ENCODE data around the gene MKNK1.

The MKNK1 gene

GRCh38 chr1:46596846-46597245 is 7.2 kb downstream of the MKNK1 start:
- no peak for DNase-seq

GRCh38 chr1:46596036-46596435 is 8.0 kb downstream of the MKNK1 start:
- DNase-seq: no peak

- no peak for DNase-seq
These were observed 8.9 kb downstream of the MKNK1 start for GRCh38 chr1:46595127-46595526.

- no peak for DNase-seq
These were observed 10.0 kb downstream of the MKNK1 start for GRCh38 chr1:46594063-46594462.

GRCh38 chr1:46592823-46593222 is 11.2 kb downstream of the MKNK1 start:
- no peak for DNase-seq

- no peak for DNase-seq
These were observed 14.5 kb downstream of the MKNK1 start for GRCh38 chr1:46589529-46589928.

GRCh38 chr1:46587069-46587468 is 17.0 kb downstream of the MKNK1 start:
- no peak for DNase-seq

GRCh38 chr1:46585312-46585938 is 18.6 kb downstream of the MKNK1 start:
- no peak for DNase-seq

- no peak for DNase-seq
These were observed 20.6 kb downstream of the MKNK1 start for GRCh38 chr1:46583494-46583893.

GRCh38 chr1:46582972-46583371 is 21.1 kb downstream of the MKNK1 start:
- no peak for DNase-seq

- no peak for DNase-seq
These were observed 22.2 kb downstream of the MKNK1 start for GRCh38 chr1:46581681-46582455.

- no peak for DNase-seq
These were observed 23.7 kb downstream of the MKNK1 start for GRCh38 chr1:46580140-46580903.

- no peak for DNase-seq
These were observed 26.4 kb downstream of the MKNK1 start for GRCh38 chr1:46577671-46578070.

- DNase-seq: no peak
These were observed 27.5 kb downstream of the MKNK1 start for GRCh38 chr1:46576596-46576995.

GRCh38 chr1:46575778-46576177 is 28.3 kb downstream of the MKNK1 start:
- DNase-seq: no peak

GRCh38 chr1:46575300-46575699 is 28.8 kb downstream of the MKNK1 start:
- DNase-seq: no peak

- DNase-seq: no peak
These were observed 32.3 kb downstream of the MKNK1 start for GRCh38 chr1:46571691-46572225.

- no peak for DNase-seq
These were observed 34.0 kb downstream of the MKNK1 start for GRCh38 chr1:46569884-46570725.

GRCh38 chr1:46569116-46569515 is 35.0 kb downstream of the MKNK1 start:
- no peak for DNase-seq

GRCh38 chr1:46568461-46568891 is 35.6 kb downstream of the MKNK1 start:
- no peak for DNase-seq

- DNase-seq: no peak
These were observed 40.7 kb downstream of the MKNK1 start for GRCh38 chr1:46563341-46563740.

GRCh38 chr1:46562498-46562897 is 41.6 kb downstream of the MKNK1 start:
- no peak for DNase-seq

All from right kidney (tissue), 1 donor.